Measurements from ENCODE around the gene ZFAND2A.
"Not testable (repeated sequence)": the region's sequence is repeated elsewhere in the genome, so short reads cannot be mapped to it uniquely, and the experiment has no call there.

Gene ZFAND2A

DNA sequence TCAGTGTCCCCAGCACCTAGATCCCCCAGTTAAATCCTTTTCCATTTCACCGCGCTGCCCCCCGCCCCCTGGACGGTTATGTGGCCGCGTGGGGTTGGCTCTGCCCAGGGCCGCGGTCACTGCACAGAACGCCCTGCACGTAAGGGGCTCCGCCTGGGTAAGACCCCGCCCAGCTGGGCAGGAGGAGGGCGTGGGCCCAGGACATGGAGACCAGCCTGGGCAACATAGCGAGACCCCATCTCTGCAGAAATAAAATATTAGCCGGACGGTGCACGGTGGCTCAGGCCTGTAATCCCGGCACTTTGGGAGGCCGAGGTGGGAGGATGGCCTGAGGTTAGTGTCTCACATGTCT lies 650 bp upstream of the ZFAND2A start:
- peak overlapping the region; percentile 82 for H3K4me3 ChIP-seq (ENCODE audit: low read depth, low read length)
- TF ChIP-seq, protein P1, sequence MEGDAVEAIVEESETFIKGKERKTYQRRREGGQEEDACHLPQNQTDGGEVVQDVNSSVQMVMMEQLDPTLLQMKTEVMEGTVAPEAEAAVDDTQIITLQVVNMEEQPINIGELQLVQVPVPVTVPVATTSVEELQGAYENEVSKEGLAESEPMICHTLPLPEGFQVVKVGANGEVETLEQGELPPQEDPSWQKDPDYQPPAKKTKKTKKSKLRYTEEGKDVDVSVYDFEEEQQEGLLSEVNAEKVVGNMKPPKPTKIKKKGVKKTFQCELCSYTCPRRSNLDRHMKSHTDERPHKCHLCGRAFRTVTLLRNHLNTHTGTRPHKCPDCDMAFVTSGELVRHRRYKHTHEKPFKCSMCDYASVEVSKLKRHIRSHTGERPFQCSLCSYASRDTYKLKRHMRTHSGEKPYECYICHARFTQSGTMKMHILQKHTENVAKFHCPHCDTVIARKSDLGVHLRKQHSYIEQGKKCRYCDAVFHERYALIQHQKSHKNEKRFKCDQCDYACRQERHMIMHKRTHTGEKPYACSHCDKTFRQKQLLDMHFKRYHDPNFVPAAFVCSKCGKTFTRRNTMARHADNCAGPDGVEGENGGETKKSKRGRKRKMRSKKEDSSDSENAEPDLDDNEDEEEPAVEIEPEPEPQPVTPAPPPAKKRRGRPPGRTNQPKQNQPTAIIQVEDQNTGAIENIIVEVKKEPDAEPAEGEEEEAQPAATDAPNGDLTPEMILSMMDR (IDR thresholded peaks at IDR 0.05; ENCODE audit: low read depth, low read length) = no peak

DNA sequence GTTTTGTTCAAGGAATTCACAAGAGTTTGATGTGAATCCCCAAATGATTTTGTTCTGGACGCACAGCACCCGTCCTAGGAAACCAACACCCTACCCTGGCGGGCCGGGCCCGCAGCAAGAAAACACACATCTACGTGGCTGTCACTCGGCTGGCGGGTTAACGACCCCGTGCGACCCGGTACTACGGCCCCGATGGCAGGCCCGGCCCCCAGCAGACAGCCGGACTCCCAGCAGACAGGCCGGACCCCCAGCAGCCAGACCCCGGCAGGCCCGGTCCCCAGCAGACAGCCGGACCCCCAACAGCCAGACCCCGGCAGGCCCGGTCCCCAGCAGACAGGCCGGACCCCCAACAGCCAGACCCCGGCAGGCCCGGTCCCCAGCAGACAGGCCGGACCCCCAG lies 765 bp downstream of the ZFAND2A start:
- peak overlapping the region; percentile 82 for H3K4me3 ChIP-seq (ENCODE audit: low read depth, low read length)

DNA sequence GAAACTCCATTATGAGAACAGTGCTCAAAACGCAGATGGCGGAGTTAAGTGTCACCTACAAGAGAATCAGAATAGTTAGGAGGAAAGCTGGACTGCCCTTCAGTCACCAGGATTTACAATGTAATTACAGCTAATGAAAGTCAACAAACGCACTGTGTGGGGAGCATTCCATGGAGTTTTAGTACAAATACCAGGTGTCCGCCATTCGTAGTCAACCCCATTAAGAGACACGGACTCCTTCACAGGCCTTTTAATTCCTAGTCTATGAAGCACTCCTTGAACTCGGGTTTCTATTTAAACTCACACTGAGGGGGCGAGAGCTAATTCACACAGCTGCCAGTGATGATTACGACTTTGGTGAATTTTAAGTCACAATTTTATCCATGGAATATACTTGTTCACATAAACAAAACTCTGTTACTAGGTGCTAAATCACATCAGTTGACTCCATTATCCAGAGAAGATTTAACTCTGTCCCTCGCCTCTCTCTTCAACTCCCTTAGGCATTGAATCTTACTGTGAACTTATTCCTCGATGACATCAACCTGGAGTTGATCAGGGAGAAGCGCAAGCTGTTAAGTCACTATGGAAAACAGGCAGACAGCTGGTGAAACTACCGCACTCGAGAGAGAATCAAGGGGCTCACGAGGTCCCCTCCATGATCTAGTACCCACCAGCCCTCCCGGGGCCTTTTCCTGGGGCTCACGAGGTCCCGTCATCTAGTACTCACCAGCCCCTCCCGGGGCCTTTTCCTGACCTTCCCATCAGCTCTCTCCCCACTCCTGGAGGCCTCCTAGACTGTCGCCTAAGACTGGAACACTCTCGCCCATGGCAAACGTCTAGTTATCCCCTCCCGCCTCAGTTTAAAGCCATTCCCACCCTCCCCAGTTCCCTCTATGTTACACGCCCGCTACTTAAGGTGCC lies 1.5 kb downstream of the ZFAND2A start:
- H3K4me3 ChIP-seq (ENCODE audit: low read depth, low read length) = peak overlapping the region; percentile 82
- TF ChIP-seq, protein P1 (IDR thresholded peaks at IDR 0.05; ENCODE audit: low read depth, low read length) = no peak

- H3K4me3 ChIP-seq (ENCODE audit: low read depth, low read length) = no peak overlapping the region
Measured at GRCh38 chr7:1156782-1157535, 3.0 kb downstream of the ZFAND2A start.

DNA sequence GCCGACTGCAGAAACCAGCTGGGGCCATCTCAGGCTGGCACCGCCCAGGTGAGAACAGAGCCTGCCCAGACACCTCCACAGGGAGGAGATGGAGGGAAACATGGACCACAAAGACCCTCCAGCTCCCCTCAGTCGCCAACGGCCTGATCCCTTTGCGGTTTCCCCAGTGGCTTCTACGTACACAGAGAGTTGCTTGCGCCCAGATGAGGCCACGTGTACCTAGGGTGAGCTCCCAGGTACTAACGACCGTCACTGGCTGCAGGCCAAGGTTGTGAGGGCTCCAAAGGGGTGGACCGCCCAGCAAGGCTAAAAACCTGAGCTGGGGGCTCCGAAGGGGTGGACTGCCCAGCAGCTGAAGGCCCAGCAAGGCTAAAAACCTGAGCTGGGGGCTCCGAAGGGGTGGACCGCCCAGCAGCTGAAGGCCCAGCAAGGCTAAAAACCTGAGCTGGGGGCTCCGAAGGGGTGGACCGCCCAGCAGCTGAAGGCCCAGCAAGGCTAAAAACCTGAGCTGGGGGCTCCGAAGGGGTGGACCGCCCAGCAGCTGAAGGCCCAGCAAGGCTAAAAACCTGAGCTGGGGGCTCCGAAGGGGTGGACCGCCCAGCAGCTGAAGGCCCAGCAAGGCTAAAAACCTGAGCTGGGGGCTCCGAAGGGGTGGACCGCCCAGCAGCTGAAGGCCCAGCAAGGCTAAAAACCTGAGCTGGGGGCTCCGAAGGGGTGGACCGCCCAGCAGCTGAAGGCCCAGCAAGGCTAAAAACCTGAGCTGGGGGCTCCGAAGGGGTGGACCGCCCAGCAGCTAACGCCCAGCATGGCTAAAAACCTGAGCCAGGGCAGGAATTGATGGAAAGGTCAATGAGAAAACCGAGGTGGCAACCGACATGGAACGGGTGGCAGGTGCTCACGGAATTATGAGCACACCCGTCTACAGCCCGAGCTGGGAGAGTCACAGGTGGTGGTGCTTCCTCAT lies 3.9 kb downstream of the ZFAND2A start:
- H3K4me3 ChIP-seq (ENCODE audit: low read depth, low read length) = not testable (repeated sequence)

More at GRCh38 chr7:1156782-1157535, 3.0 kb downstream of the ZFAND2A start:
- TF ChIP-seq, protein P1 (IDR thresholded peaks at IDR 0.05; ENCODE audit: low read depth, low read length) = no peak

- H3K4me3 ChIP-seq (ENCODE audit: low read depth, low read length) = no peak overlapping the region
- TF ChIP-seq, protein P1 (IDR thresholded peaks at IDR 0.05; ENCODE audit: low read depth, low read length) = no peak
Measured at GRCh38 chr7:1154172-1154739, 5.7 kb downstream of the ZFAND2A start.

- TF ChIP-seq, protein P1 (IDR thresholded peaks at IDR 0.05; ENCODE audit: low read depth, low read length) = no peak
- H3K4me3 ChIP-seq (ENCODE audit: low read depth, low read length) = no peak overlapping the region
Measured at GRCh38 chr7:1152492-1152891, 7.5 kb downstream of the ZFAND2A start.
